Measurements from ENCODE around the gene MRC2.
A peak's percentile ranks its signal among the peaks of the same experiment; 100 is the strongest.

MRC2 gene

DNA sequence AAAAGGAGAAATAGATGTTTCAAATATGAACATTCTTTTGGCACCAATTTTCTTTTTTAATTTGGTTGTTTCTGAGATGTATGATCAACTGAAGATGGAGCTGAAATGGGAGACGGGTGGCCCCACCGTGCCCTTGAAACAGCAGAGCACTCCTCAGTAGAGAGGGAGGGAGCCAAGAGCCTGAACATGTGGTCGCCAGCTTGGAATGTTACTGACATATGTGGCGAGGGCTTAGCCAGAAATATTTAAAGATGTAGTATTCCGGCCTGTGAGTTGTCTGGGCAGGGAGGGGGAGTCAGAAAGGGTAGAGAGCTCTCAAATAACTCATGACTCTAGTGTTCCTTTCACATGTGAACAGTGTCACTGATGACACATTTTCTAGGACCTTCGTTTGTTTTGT, 13.3 kb upstream of the MRC2 start:
- DNase-seq (ENCODE audit: low spot score): peak; percentile 42

DNA sequence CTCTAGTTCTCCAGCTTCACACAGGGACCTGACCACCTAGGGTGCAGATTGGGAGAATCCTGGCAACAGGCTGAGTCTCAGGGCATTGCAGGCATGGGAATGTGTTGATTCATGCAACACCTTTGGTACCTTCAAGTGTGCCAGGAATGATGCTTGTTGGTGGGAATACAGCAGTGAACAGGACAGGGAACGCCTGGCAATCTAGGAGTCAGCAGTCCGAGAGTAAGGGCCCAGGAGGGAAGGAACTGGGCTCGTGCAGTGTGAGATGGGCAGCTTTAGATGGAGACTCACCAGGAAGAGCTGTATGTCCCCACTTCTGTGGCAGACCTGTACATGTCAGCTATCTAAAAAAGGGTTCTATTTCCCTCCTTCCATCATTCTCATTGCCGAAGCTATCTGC, 12.0 kb upstream of the MRC2 start:
- no peak for DNase-seq (ENCODE audit: low spot score)

DNA sequence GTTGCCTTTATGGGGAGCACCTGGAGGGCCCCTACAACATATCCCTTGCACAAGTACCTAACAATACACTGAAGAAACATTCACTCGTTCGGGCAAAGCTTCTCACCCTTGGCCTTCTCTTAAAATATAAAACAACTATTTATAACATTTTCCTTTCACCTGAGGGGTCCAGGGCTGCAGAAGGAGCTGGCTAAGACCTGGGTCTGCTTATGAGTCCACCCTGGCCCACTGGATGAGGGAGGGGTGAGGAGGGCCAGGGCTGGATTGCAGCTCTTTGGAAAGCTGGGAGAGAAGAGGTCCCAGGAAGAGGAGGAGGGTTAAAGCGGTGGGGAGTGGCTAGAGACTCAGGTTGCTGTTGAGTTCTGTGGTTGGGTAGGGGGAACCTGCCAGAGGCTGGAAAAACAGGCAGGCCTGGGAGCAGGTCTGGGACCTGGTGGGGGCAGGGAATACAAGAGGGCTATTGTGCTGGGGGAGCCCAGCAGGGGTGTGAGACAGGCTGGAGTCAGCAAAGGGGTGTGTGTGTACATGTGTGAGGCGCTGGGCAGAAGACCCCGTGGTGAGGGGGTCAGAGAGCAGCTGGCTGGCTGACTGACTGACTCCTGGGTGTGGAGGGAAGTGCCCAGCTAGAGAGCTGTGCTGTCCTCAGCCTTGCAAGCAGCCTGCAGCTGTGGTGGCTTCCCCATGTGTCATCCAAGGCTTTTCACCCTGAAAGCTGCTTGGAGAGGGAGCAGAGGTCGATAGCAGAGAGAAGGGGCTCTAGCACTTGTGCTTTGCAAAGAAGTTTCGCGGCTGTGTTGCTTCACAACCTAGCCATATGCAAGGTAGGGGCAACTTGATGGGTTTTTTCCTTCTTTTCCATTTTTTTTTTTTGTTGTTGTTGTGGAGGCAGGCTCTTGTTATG, 10.2 kb upstream of the MRC2 start:
- no peak for DNase-seq (ENCODE audit: low spot score)

DNA sequence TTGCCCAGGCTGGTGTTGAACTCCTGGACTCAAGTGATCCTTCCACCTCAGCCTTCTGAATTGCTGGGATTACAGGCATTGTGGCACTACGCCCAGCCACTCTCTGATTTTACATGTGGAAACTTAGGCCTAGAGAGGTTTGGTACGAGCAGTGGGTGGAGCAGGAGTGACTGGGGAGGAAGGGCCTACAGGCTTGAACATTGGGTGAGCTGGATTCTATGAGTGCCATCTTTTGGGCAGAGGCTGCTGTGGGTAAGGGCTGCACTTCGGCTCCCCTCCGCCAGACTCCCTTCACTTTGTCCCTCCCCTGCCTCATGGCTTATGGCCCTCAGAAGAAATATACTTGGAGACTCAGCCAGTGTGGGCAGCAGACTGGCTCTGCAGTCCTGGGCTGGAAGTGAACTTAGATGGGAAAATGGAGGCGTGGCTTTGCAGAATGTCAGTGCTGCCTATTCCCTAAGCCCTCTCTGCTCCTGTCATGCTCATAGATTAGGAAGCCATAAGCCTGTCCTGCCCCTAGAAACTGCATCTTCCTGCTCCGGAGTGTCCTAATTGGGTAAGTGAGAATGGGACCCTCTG, 9.5 kb upstream of the MRC2 start:
- no peak for DNase-seq (ENCODE audit: low spot score)

DNA sequence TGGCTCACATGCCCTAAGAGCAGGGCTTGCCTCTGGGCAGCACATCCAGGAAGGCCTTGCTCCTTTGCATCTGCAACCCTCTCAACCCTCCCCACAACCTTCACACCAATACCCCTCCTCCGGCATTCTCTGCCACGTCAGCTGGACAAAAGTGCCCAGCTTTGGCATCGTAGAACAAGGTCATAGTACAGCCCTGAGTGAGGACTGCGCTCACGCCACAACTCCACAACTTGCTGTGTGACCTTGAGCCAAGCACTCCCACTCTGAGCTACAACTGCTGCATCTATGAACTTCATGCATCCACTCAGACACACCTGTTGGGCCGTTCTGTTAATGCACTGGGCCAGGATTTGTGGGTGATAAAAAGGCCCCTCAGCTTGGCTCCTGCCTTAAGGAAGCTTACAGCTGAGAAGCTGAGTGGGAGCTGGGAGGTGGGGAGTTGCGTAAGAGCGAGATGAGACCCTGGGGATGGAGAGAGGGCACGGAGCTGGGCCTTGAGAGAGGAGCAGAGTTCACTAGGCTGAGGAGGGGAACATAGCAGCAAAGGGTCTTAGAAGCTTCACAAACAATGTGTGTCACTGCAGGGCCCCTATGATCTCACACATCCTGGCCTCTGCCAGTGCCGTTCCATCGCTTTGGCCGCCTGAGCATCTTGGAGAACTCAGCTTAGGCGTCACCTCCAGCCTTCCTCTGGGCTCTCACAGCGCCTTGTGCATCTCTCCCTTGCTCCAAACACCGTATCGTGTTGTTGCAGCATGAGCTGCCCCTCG, 8.6 kb upstream of the MRC2 start:
- no peak for DNase-seq (ENCODE audit: low spot score)

DNA sequence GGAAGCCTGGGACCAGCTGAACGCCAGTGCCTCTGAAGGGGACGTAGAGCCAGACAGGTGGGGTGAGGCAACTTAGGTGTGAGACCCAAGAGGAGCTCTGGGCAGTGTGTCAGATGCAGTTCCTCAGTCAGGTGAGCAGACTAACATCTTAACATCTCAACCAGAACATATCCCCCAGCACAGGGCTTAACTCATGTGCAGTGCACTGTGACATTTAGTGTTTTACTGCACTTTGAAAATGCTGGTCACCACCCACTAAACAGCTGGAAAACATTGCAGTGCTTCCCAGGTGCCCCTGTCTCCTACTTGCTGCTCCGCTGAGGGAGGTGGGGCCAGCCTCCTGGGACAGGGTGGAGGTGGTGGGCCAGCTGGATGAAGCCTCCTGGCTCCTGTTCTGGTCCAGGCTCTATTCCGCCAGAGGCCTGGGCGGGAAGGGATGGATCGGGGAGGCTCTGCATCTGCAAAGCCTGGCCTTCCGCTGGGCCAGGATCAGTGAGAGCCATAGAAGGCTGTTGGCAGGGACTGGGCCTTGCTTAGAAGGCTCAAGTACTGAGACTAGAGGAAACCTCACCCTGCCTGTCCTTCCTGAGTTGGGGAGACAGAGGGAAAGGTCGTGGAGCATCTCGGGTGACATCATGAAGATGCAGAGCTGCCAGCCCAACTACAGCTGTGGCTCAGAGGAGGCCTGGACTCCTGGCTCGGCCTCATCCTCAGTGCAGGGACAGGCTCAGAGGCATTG, 7.9 kb upstream of the MRC2 start:
- DNase-seq (ENCODE audit: low spot score): no peak

DNA sequence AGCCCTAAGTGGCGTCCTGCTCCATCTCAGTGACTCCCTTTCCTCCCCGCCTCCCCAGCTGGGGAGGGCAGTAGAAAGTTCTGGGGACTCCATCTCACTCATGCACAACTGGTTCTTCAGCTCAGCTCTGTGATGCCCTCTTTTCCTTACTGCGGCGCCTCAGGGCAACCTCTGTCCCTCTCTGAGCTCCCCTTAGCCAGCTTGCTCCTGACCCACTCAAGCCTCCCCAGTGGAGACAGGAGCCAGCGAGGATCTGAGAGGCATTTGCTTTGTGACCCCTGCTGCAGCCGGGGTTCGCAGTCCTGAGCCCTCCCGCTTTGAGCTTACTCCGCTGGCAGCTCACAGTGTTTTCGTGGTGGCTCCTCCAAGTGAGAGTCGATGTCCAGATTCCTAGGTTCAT, 6.2 kb upstream of the MRC2 start:
- DNase-seq (ENCODE audit: low spot score): no peak

DNA sequence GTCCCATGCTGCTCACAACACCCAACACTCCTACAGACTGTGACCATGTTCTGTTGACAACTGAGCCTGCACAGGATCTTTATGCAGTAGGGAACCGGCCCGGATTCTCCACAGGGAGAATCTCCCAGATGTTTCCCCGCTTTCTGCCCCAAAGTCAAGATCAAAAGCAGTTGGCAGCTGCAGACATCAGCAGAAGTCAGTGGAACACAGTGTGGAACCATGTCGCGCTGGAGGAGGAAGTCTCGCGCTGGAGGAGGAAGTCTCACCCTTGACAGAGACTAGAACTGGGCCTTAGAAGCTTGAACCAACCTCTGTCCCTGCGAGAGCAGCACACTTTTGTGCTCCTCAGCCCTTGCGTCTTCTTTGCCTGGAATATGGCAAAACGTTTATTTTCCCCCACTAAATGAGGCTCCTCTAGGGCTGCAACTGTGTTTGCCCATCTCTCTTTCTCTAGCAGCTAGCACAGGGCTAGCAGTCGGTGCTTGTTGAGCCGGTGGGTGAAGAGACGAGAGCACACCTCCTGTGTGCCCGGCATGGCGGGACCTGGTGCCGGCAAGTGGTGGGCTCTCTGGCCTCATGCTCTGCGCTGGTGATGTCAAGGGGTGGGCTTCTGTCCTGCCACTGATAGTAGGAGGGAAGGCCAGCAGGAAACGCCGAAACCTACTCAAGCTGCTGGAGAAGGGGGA, 2.1 kb upstream of the MRC2 start:
- DNase-seq (ENCODE audit: low spot score): no peak

DNA sequence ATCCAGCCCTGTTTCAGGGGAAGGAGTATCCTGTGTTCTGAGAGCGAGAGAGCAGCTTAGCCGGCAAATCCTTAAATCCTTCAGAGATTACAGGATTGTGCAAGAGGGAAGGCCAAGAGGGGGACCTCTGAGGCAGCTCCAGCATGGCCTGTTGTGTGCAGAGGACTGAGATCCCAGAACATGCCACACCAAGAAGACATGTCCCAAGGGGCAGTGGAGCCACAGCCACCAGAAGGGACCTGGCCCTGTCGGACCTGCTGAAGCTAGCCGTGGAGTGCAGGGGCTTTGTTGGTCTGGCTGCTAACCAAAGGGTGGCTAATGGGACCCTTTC, 1.6 kb upstream of the MRC2 start:
- no peak for DNase-seq (ENCODE audit: low spot score)

DNA sequence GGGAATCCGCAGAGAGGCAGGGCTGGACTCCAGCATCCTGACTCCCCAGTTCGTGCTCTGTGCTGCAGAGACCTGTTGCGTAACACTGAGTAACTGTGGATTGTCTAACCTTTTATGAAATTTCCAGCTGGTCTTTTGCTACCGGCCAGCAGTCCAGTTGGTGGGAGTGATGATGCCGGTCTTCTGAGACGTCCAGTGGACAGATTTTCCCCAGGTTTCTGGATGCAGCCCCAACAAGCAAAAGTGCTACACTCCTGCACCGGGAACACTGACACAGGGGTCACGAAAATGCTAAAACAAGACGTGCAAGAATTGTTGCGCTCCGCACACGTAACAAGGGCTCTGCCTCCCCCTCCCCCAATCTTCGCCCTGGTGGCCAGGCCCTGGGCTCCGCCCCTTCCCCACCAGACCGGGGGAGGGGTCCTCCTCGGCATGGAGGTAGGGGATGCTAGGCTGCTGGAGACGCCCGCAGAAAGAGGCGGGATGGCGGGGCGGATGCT, 701 bp upstream of the MRC2 start:
- peak; percentile 85 for DNase-seq (ENCODE audit: low spot score)

DNA sequence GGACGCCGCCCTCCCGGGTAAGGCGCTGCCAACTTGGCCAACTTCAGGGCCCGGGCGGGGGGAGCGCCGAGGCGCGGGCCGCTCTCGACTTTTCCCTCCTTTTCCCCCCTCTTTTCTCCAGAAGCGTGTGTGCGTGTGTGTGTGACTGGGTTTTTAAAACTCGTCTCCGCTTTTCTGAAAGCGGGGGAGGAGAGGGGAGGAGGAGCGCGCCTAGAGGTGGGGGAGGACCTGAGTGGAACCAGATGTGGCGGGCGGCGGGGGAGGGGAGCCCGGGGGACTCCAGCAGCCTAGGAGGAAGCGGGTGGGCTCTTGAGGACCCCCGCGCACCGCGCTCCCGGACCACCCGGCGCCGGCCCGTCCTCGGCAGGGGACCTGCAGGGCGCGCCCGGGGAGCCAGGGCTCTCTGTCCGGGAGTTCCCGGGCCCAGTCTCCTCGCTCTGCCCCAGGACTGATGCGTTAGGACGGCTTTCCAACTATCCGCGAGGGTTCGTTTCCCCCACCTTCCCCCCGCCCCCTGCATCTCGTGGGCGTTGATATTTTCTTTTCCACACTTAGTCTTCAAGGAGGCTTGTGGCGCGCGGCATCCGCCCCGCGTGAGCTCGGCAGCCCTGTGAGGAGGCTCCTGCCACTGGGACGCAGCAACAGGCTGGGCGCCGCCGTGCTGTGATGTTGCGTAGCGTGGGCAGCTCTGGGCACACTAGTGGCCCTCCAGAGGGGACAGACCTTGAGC, 599 bp downstream of the MRC2 start:
- DNase-seq (ENCODE audit: low spot score): peak; percentile 81

DNA sequence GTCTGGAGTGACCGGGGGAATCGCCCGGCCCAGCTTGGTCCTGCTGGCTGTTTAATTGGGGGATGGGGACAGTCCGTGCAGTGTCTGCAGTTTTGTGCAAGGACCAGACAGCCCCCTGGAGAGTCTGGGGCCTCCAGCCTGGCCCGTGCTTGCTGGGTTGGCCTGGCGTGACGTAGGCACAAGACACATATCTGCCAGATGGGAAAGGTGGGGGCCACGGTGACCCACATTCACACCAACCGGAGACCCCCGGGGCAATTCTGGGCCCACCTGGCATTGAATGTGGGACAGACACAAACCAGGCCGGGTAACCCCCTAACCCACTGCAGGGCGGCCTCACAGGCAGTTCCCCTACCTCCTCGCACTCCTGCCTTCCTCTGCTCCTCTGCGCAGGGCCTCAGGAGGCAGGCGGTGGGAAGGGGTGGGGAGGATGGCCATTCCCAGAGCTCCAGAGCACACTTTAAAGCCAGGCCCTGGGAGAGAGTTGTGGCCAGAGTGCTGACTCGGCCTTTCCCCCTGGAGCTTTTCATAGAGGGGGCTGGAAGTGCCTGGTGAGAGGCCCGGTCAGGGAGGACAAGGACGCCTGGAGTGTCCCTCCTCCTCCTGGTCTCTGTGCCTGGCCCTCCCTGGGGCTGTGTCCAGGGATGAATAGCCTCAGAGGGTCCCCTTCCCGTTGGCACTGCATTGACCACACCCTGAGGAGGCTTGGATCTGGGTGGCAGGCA, 1.5 kb downstream of the MRC2 start:
- DNase-seq (ENCODE audit: low spot score): peak; percentile 42

DNA sequence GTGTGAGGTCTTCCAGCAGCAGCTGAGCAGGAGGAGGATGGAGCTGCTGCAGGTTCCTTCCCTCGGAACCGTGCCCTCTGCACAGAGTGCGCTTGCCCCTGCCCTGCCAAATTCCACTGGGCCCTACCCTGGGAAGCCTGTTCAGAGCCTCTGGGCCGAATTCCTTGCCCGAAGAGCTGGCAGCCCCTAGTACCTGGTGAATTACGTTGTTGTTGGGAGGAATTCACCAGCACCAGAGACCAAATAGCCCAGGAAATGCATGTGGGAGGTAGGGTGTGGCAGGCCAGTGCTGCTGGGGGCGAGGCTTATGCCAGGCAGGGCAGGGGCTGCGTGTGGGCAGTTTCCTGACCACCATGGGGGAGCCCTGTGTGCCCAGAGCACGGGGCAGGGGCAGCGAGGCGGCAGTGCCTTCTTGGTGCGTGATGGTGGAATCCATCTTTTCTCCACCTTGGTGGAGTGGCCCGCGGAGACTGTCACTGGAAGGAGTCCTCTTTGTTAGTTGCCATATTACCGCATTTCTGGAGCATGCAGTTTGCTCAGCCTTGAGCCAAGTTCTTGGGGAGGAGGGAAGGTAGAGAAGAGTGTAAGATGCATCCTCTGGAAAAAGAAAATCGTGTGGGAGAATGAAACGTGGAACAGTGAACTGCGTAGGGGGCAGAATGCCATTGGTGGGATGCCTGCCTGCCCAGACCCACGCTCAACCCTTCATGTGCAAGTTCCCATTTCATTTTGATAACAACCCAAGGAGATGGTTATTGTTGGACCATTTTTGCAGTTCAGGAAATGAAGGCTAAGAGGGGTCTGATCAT, 2.3 kb downstream of the MRC2 start:
- DNase-seq (ENCODE audit: low spot score): no peak

DNA sequence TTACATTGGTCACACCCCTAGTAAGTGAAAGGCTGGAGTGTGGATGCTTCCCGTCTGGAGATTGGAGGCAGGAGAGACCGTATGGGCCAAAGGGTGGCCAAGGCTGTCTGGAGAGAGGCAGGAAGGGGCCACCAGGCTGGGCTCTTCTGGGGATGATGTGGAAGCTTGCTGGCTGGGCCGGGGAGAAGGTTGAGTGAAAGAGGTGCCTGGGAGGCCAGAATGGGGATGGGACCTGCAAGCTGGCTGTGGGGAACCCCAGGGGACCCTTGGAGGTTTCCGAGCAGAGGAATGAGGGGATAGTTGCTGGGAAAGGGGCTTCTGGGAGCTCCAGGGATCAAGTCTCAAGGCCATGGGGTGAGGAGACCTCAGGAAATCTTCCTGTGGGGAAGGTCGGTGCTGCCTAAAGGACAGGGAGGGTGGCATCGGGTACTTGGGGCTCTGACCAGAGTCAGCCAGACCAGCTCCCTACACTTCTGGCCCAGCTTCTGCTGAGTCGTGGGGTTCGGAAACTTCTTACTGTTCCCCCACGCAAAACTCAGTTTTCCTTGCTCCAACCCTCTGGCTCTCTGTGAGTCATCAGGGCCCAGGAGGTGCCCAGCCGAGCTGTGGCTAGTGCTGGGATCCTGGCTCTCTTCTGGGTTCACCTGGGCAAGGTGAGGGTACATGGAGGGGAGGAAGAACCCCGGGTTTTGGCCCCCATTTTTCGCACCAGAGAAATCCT, 3.1 kb downstream of the MRC2 start:
- no peak for DNase-seq (ENCODE audit: low spot score)

DNA sequence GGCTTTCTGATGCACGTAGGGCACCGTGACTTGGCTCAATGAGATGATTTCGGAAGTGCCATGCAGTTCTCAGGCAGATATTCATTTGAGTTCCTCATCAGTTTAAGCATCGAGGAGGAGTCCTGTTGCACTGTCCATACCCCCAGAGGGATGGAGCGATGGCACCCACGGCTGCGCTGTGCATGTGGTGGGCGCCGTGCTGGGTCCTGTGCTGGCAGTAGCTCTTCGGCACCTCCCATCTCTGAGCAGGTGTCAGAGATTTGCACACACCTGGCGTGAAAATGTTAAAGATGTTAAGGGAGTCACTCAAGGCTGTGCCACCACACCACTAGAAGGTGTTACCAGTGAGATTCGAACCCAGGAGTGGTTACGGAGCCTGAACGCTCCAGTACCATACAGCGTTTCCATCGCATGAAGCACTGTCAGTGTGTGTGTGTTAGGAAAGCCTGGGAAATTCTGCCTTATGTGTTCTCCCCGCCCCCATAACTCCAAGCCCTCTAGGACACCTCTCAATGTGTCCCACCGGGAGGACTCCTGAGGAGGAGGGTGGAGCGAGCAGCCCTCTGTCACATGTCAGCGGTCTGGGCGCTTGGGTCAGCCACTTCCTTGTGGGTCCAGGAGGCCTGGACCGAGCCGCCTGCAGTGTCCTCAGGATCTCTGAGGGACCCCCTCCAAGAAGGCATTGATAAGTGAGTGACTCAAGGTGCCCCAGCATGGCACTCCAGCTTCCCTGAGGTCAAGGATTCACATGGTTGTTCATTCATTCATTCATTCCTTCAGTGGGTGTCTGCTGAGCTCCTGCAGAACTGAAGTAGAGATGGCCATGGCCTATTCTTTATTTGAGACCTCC, 3.8 kb downstream of the MRC2 start:
- DNase-seq (ENCODE audit: low spot score): no peak

DNA sequence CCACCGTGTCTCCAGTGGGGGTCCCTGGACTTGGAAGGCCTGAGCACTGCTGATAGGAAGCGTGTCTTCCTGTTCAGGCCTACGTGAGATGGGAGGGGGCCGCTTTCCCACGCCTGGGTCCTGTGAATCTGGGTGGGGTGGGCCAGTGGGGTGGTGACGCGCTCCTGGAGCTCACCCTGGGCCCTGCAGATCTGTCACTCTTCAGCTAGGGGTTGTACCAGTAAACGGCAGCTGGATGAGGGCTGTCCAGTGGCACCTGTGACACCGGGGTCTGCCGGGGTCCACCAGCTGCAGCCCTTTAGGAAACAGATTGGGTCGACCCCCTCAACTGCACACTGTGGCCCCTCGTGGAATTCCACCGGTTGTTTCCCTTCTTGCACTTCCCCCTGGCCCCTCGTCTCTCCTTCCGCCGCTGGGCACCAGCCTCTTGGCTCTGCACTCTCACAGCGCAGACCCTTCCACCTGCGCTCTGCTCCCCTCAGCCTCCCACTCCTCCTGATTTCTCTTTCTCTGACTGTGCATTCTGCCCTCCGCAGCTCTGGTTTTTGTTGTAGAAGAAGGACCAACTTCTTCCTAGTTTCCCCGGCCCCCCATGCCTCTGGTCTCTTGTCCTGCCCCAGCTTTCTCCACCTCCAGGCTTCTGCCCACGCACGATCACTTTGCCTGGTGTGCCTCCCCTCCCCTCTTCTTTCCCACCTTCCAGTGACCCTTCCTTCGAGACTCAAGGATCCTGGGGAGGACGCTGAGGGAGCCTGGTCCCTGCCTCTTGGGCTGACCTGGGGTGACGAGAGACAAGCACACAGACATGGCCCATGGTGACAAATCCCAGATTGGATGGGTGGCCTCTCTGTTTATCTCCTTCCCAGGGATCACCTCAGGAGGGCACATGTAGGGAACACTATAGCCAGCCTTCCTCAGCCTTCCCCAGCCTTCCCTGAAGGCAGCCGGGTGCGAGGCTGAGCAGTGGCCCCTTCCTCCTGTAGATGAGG, 4.8 kb downstream of the MRC2 start:
- DNase-seq (ENCODE audit: low spot score): no peak

DNA sequence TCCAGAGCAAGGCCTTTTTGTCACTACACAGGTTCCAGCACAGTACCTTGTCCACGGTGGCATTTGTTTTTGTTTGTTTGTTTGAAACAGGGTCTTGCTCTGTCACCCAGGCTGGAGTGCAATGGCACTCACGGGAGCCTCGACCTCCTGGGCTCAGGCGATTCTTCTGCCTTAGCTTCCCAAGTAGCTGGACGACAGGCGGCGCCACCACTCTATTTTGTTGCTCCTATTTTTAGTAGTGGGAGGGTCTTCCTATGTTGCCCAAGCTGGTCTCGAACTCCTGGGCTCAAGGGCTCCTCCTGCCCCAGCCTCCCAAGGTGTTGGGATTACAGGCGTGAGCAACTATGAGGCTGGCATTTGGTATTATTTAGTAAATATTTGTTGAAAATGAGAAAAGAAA, 10.3 kb downstream of the MRC2 start:
- DNase-seq (ENCODE audit: low spot score): no peak

Measured in AG08396 (cell line).